Measurements from ENCODE around the gene GNL3.
"Not testable (repeated sequence)": the region's sequence is repeated elsewhere in the genome, so short reads cannot be mapped to it uniquely, and the experiment has no call there.

The GNL3 gene

GRCh38 chr3:52670621-52671521, 15.0 kb upstream of the GNL3 start:
- Histone ChIP-seq H3K9me3 (ENCODE audit: low read length) (no peaks in the 10 kb centered on the region), H3K79me2 (ENCODE audit: insufficient read depth, low read length) (no peaks in the 10 kb centered on the region), H3K4me3 (ENCODE audit: low read depth, low read length, poor library complexity, severe bottlenecking) (no peak overlapping the region), H3K4me2 (ENCODE audit: low read length) (no peak overlapping the region), H3K36me3 (ENCODE audit: insufficient read depth, low read length) (peaks cover 55% of the 10 kb centered on the region), H3K4me1 (ENCODE audit: insufficient read depth, low read length, severe bottlenecking) (no peaks in the 10 kb centered on the region), H3F3A (ENCODE audit: insufficient read depth, low read length) (no peaks in the 10 kb centered on the region), H2AFZ (ENCODE audit: low read length) (no peak overlapping the region), H3K27ac (ENCODE audit: low read depth, low read length, poor library complexity, severe bottlenecking) (no peak overlapping the region), H3K9me2 (ENCODE audit: low read depth, low read length) (no peaks in the 10 kb centered on the region), H3K27me3 (ENCODE audit: insufficient read depth, low read length) (no peaks in the 10 kb centered on the region), H3K9ac (ENCODE audit: low read length) (no peak overlapping the region), H4K20me1 (ENCODE audit: insufficient read depth, low read length) (no peaks in the 10 kb centered on the region)
- TF ChIP-seq EZH2 (IDR thresholded peaks at IDR 0.05; ENCODE audit: borderline replicate concordance, low read length) (no peak), CTCF (IDR thresholded peaks at IDR 0.05; ENCODE audit: low read length) (no peak)

GRCh38 chr3:52671676-52672075, 14.2 kb upstream of the GNL3 start:
- Histone ChIP-seq H4K20me1 (ENCODE audit: insufficient read depth, low read length) (no peaks in the 10 kb centered on the region), H3K9me3 (ENCODE audit: low read length) (no peaks in the 10 kb centered on the region), H3K4me3 (ENCODE audit: low read depth, low read length, poor library complexity, severe bottlenecking) (no peak overlapping the region), H3K36me3 (ENCODE audit: insufficient read depth, low read length) (peaks cover 62% of the 10 kb centered on the region), H3K9me2 (ENCODE audit: low read depth, low read length) (no peaks in the 10 kb centered on the region), H3K9ac (ENCODE audit: low read length) (no peak overlapping the region), H2AFZ (ENCODE audit: low read length) (no peak overlapping the region), H3K27ac (ENCODE audit: low read depth, low read length, poor library complexity, severe bottlenecking) (no peak overlapping the region), H3K27me3 (ENCODE audit: insufficient read depth, low read length) (no peaks in the 10 kb centered on the region), H3K4me1 (ENCODE audit: insufficient read depth, low read length, severe bottlenecking) (no peaks in the 10 kb centered on the region), H3K79me2 (ENCODE audit: insufficient read depth, low read length) (no peaks in the 10 kb centered on the region), H3F3A (ENCODE audit: insufficient read depth, low read length) (no peaks in the 10 kb centered on the region), H3K4me2 (ENCODE audit: low read length) (no peak overlapping the region)
- no peak for TF ChIP-seq CTCF (IDR thresholded peaks at IDR 0.05; ENCODE audit: low read length)
- TF ChIP-seq EZH2 (IDR thresholded peaks at IDR 0.05; ENCODE audit: borderline replicate concordance, low read length): no peak

GRCh38 chr3:52676201-52676600, 9.6 kb upstream of the GNL3 start:
- H3K9me2 ChIP-seq (ENCODE audit: low read depth, low read length); H3K9ac ChIP-seq (ENCODE audit: low read length); H3F3A ChIP-seq (ENCODE audit: insufficient read depth, low read length); H3K4me3 ChIP-seq (ENCODE audit: low read depth, low read length, poor library complexity, severe bottlenecking); H3K27ac ChIP-seq (ENCODE audit: low read depth, low read length, poor library complexity, severe bottlenecking); H4K20me1 ChIP-seq (ENCODE audit: insufficient read depth, low read length); H2AFZ ChIP-seq (ENCODE audit: low read length); H3K9me3 ChIP-seq (ENCODE audit: low read length); H3K79me2 ChIP-seq (ENCODE audit: insufficient read depth, low read length); H3K4me2 ChIP-seq (ENCODE audit: low read length); H3K4me1 ChIP-seq (ENCODE audit: insufficient read depth, low read length, severe bottlenecking); H3K27me3 ChIP-seq (ENCODE audit: insufficient read depth, low read length): not testable (repeated sequence)
- peaks cover 75% of the 10 kb centered on the region for H3K36me3 ChIP-seq (ENCODE audit: insufficient read depth, low read length)
